ENCODE measurements around the gene AK2.
"Not testable (repeated sequence)": the region's sequence is repeated elsewhere in the genome, so short reads cannot be mapped to it uniquely, and the experiment has no call there.

Gene AK2

GRCh38 chr1:32983020-32983419 is 53.7 kb downstream of the AK2 start:
- FAIRE-seq = no peak
- TF ChIP-seq POLR2A (IDR thresholded peaks at IDR 0.05; ENCODE audit: low read depth, low read length) (no peak), SPI1 (IDR thresholded peaks at IDR 0.05; ENCODE audit: low read depth, low read length) (no peak), PAX5 (IDR thresholded peaks at IDR 0.05; ENCODE audit: insufficient read depth, low read length, severe bottlenecking) (no peak)

GRCh38 chr1:32981003-32981901 is 55.4 kb downstream of the AK2 start:
- DNase-seq (ENCODE audit: insufficient read length, low spot score) (peak; percentile 63), FAIRE-seq (peak; percentile 91)
- TF ChIP-seq SPI1 (IDR thresholded peaks at IDR 0.05; ENCODE audit: low read depth, low read length) (peak; percentile 100), POLR2A (IDR thresholded peaks at IDR 0.05; ENCODE audit: low read depth, low read length) (peak; percentile 77), TAF1 (IDR thresholded peaks at IDR 0.05; ENCODE audit: low read depth, low read length) (peak; percentile 71), PAX5 (IDR thresholded peaks at IDR 0.05; ENCODE audit: insufficient read depth, low read length, severe bottlenecking) (no peak), POU2F2 (IDR thresholded peaks at IDR 0.05; ENCODE audit: low read depth, low read length) (0 out of 2 replicates have a peak, but pooled peaks have one; percentile 66), POLR2AphosphoS5 (IDR thresholded peaks at IDR 0.05; ENCODE audit: low read depth, low read length) (peak; percentile 58)

More at GRCh38 chr1:32983020-32983419, 53.7 kb downstream of the AK2 start:
- DNase-seq (ENCODE audit: insufficient read length, low spot score) = no peak

- no peak for TF ChIP-seq SPI1 (IDR thresholded peaks at IDR 0.05; ENCODE audit: low read depth, low read length)
- no peak for TF ChIP-seq POU2F2 (IDR thresholded peaks at IDR 0.05; ENCODE audit: low read depth, low read length)
- no peak for TF ChIP-seq PAX5 (IDR thresholded peaks at IDR 0.05; ENCODE audit: insufficient read depth, low read length, severe bottlenecking)
- no peak for TF ChIP-seq POLR2A (IDR thresholded peaks at IDR 0.05; ENCODE audit: low read depth, low read length)
- TF ChIP-seq TAF1 (IDR thresholded peaks at IDR 0.05; ENCODE audit: low read depth, low read length) = no peak
- no peak for TF ChIP-seq POLR2AphosphoS5 (IDR thresholded peaks at IDR 0.05; ENCODE audit: low read depth, low read length)
- FAIRE-seq (no peak), DNase-seq (ENCODE audit: insufficient read length, low spot score) (no peak)
Measured at GRCh38 chr1:32980080-32980479, 56.6 kb downstream of the AK2 start.

GRCh38 chr1:32978854-32979253 is 57.8 kb downstream of the AK2 start:
- FAIRE-seq (no peak), DNase-seq (ENCODE audit: insufficient read length, low spot score) (no peak)
- no peak for TF ChIP-seq POU2F2 (IDR thresholded peaks at IDR 0.05; ENCODE audit: low read depth, low read length)
- no peak for TF ChIP-seq POLR2A (IDR thresholded peaks at IDR 0.05; ENCODE audit: low read depth, low read length)
- TF ChIP-seq PAX5 (IDR thresholded peaks at IDR 0.05; ENCODE audit: insufficient read depth, low read length, severe bottlenecking) = no peak
- no peak for TF ChIP-seq TAF1 (IDR thresholded peaks at IDR 0.05; ENCODE audit: low read depth, low read length)
- TF ChIP-seq POLR2AphosphoS5 (IDR thresholded peaks at IDR 0.05; ENCODE audit: low read depth, low read length) = no peak
- no peak for TF ChIP-seq SPI1 (IDR thresholded peaks at IDR 0.05; ENCODE audit: low read depth, low read length)

- DNase-seq (ENCODE audit: insufficient read length, low spot score) (no peak), FAIRE-seq (no peak)
- TF ChIP-seq POLR2A (IDR thresholded peaks at IDR 0.05; ENCODE audit: low read depth, low read length) = no peak
- no peak for TF ChIP-seq POLR2AphosphoS5 (IDR thresholded peaks at IDR 0.05; ENCODE audit: low read depth, low read length)
- no peak for TF ChIP-seq SPI1 (IDR thresholded peaks at IDR 0.05; ENCODE audit: low read depth, low read length)
- TF ChIP-seq TAF1 (IDR thresholded peaks at IDR 0.05; ENCODE audit: low read depth, low read length) = no peak
- no peak for TF ChIP-seq POU2F2 (IDR thresholded peaks at IDR 0.05; ENCODE audit: low read depth, low read length)
- no peak for TF ChIP-seq PAX5 (IDR thresholded peaks at IDR 0.05; ENCODE audit: insufficient read depth, low read length, severe bottlenecking)
Measured at GRCh38 chr1:32977546-32978087, 59.1 kb downstream of the AK2 start.

- FAIRE-seq; DNase-seq (ENCODE audit: insufficient read length, low spot score): not testable (repeated sequence)
Measured at GRCh38 chr1:32975055-32975454, 61.6 kb downstream of the AK2 start.

- not testable (repeated sequence) for DNase-seq (ENCODE audit: insufficient read length, low spot score); FAIRE-seq
Measured at GRCh38 chr1:32973458-32973857, 63.2 kb downstream of the AK2 start.

GRCh38 chr1:32972814-32973428 is 63.8 kb downstream of the AK2 start:
- no peak for TF ChIP-seq POU2F2 (IDR thresholded peaks at IDR 0.05; ENCODE audit: low read depth, low read length)
- TF ChIP-seq PAX5 (IDR thresholded peaks at IDR 0.05; ENCODE audit: insufficient read depth, low read length, severe bottlenecking) = no peak
- no peak for TF ChIP-seq POLR2AphosphoS5 (IDR thresholded peaks at IDR 0.05; ENCODE audit: low read depth, low read length)
- TF ChIP-seq POLR2A (IDR thresholded peaks at IDR 0.05; ENCODE audit: low read depth, low read length) = no peak
- no peak for TF ChIP-seq SPI1 (IDR thresholded peaks at IDR 0.05; ENCODE audit: low read depth, low read length)
- TF ChIP-seq TAF1 (IDR thresholded peaks at IDR 0.05; ENCODE audit: low read depth, low read length) = no peak
- peak; percentile 30 for DNase-seq (ENCODE audit: insufficient read length, low spot score)
- no peak for FAIRE-seq

GRCh38 chr1:32971576-32971975 is 65.1 kb downstream of the AK2 start:
- no peak for FAIRE-seq
- DNase-seq (ENCODE audit: insufficient read length, low spot score) = no peak
- TF ChIP-seq TAF1 (IDR thresholded peaks at IDR 0.05; ENCODE audit: low read depth, low read length) (no peak), POLR2A (IDR thresholded peaks at IDR 0.05; ENCODE audit: low read depth, low read length) (no peak), POLR2AphosphoS5 (IDR thresholded peaks at IDR 0.05; ENCODE audit: low read depth, low read length) (no peak), POU2F2 (IDR thresholded peaks at IDR 0.05; ENCODE audit: low read depth, low read length) (no peak), PAX5 (IDR thresholded peaks at IDR 0.05; ENCODE audit: insufficient read depth, low read length, severe bottlenecking) (no peak), SPI1 (IDR thresholded peaks at IDR 0.05; ENCODE audit: low read depth, low read length) (no peak)

- FAIRE-seq (peak; percentile 43), DNase-seq (ENCODE audit: insufficient read length, low spot score) (no peak)
- TF ChIP-seq PAX5 (IDR thresholded peaks at IDR 0.05; ENCODE audit: insufficient read depth, low read length, severe bottlenecking) (no peak), POU2F2 (IDR thresholded peaks at IDR 0.05; ENCODE audit: low read depth, low read length) (no peak), SPI1 (IDR thresholded peaks at IDR 0.05; ENCODE audit: low read depth, low read length) (no peak), POLR2A (IDR thresholded peaks at IDR 0.05; ENCODE audit: low read depth, low read length) (no peak), TAF1 (IDR thresholded peaks at IDR 0.05; ENCODE audit: low read depth, low read length) (no peak), POLR2AphosphoS5 (IDR thresholded peaks at IDR 0.05; ENCODE audit: low read depth, low read length) (no peak)
Measured at GRCh38 chr1:32971156-32971555, 65.5 kb downstream of the AK2 start.
